ENCODE measurements around the gene ZNF132. TPM values are rescaled to one million over a fixed set of nuclear protein-coding genes. Genes with fewer than 3 reads are reported as not detected.

The ZNF132 gene
- total RNA-seq, 1 donor from 2014 or later: 1.0 TPM

DNA sequence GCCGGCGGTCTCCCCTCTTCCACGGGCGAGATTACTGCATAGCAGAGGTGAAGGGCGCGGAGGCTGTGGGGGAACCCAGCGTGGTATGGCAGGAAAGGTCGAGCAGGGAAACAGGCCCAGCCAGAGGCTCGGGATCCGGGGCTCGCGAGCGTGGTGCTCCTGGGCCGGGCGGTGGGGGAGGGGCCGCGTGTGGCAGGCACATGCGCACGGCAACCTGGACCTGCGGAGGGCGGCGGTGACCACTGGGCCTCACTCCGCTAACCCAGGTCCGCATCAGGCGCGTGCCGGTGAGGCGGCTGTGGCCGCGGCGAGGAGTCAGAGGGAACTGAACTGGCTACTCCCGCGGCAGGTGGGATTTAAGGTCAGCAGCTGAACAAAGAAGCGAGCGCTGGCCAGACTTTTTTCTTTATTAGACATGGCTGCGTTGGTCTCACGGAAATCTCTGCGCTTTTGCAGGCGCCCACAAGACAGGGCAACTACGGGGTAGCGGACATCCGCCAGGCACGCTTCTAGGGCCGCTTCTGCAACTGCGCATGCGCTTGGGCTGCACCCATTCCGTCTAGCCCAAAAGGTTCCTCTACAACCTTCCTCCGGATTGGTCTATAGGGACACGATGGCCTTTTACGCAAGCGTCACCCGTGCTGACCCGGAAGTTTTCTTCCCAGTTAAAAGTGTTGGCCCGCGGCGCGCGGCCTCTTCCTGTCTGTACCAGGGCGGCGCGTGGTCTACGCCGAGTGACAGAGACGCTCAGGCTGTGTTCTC, 53.2 kb downstream of the ZNF132 start, which contains the start of gene RPS5:
RPS5 (plus strand) TSS at position 694 of the 762 bp plus-strand sequence. CDS start 869 bp downstream, outside the sequence.
- peaks cover 10% of the 10 kb centered on the region for H4K20me1 ChIP-seq (ENCODE audit: low read depth)
- H3K27ac ChIP-seq: peak within 1 kb of the TSS; percentile 90
- peak within 1 kb of the TSS; percentile 79 for H3K9ac ChIP-seq
- no peaks in the 10 kb centered on the region for H3K36me3 ChIP-seq
- H3K4me1 ChIP-seq: peaks cover 16% of the 10 kb centered on the region
- Mint-ChIP-seq H3K4me1 (peaks cover 33% of the 10 kb centered on the region), H3K4me3 (peak within 1 kb of the TSS; percentile 97), H3K36me3 (peaks cover 13% of the 10 kb centered on the region), H3K9me3 (no peaks in the 10 kb centered on the region), H3K27me3 (ENCODE audit: insufficient read depth, low read depth) (peaks cover 14% of the 10 kb centered on the region), H3K27ac (peak within 1 kb of the TSS; percentile 99)
- peak within 1 kb of the TSS; percentile 97 for H3K4me2 ChIP-seq
- no peaks in the 10 kb centered on the region for H3K27me3 ChIP-seq
- peak within 1 kb of the TSS; percentile 77 for H2AFZ ChIP-seq (replicated peaks)
- peak; percentile 98 for DNase-seq (ENCODE audit: low spot score)
- H3K79me2 ChIP-seq (ENCODE audit: low read depth): peaks cover 56% of the 10 kb centered on the region
- peaks cover 32% of the 10 kb centered on the region for H3F3A ChIP-seq (ENCODE audit: low read depth)
- TF ChIP-seq, protein P1, sequence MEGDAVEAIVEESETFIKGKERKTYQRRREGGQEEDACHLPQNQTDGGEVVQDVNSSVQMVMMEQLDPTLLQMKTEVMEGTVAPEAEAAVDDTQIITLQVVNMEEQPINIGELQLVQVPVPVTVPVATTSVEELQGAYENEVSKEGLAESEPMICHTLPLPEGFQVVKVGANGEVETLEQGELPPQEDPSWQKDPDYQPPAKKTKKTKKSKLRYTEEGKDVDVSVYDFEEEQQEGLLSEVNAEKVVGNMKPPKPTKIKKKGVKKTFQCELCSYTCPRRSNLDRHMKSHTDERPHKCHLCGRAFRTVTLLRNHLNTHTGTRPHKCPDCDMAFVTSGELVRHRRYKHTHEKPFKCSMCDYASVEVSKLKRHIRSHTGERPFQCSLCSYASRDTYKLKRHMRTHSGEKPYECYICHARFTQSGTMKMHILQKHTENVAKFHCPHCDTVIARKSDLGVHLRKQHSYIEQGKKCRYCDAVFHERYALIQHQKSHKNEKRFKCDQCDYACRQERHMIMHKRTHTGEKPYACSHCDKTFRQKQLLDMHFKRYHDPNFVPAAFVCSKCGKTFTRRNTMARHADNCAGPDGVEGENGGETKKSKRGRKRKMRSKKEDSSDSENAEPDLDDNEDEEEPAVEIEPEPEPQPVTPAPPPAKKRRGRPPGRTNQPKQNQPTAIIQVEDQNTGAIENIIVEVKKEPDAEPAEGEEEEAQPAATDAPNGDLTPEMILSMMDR (IDR thresholded peaks at IDR 0.05): no peak
- TF ChIP-seq EZH2phosphoT487 (IDR thresholded peaks at IDR 0.05) (no peak), EZH2 (IDR thresholded peaks at IDR 0.05) (no peak)
- no peaks in the 10 kb centered on the region for H3K9me3 ChIP-seq (ENCODE audit: low read depth)
- peak within 1 kb of the TSS; percentile 77 for H3K4me3 ChIP-seq

DNA sequence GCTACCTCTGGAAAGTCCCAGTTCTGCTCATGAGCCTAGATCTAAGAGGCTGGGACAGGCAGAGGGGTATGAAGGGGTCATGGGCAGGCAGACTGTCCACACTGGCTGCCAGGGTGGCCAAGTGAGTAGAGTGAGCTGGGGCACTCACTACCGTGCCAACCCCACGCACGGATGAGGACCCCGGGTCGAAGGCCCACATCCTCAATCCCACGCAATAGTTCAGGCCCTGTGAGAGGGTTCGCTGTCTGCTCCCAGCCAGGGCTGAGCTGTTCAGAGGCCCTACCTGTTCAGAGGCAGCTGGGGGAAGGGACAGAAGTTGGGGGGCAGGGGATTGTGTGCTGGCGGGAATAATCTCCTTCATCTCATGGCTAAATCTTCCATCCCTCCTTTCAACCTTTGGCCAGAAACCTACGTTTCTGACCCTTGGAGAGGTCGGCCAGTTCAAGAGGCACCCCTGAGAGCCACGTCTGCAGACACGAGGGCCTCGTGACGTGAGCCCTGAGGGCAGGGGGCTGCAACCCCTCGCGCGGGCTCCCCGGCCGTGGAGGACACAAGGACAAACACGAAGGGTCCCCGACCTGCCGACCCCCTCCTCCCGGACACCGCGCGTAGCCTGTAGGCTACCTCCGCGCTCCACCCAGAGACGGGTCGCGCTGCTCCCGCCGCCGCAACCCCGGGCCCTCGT, 53.9 kb downstream of the ZNF132 start:
- H3K4me1 ChIP-seq: peaks cover 19% of the 10 kb centered on the region
- peaks cover 14% of the 10 kb centered on the region for H3K27me3 Mint-ChIP-seq (ENCODE audit: insufficient read depth, low read depth)
- DNase-seq (ENCODE audit: low spot score): no peak
- H3K9me3 Mint-ChIP-seq: no peaks in the 10 kb centered on the region
- peaks cover 12% of the 10 kb centered on the region for H3K36me3 Mint-ChIP-seq
- peaks cover 31% of the 10 kb centered on the region for H3F3A ChIP-seq (ENCODE audit: low read depth)
- peak overlapping the region; percentile 79 for H3K9ac ChIP-seq
- H3K27ac Mint-ChIP-seq: peak overlapping the region; percentile 89
- TF ChIP-seq EZH2phosphoT487 (IDR thresholded peaks at IDR 0.05) (no peak), EZH2 (IDR thresholded peaks at IDR 0.05) (no peak)
- TF ChIP-seq, protein P1 (IDR thresholded peaks at IDR 0.05): no peak
- H3K4me2 ChIP-seq: peak overlapping the region; percentile 97
- peaks cover 35% of the 10 kb centered on the region for H3K4me1 Mint-ChIP-seq
- H3K79me2 ChIP-seq (ENCODE audit: low read depth): peaks cover 49% of the 10 kb centered on the region
- H2AFZ ChIP-seq (replicated peaks): peak overlapping the region; percentile 77
- H3K36me3 ChIP-seq: no peaks in the 10 kb centered on the region
- H3K27ac ChIP-seq: peak overlapping the region; percentile 90
- H3K4me3 ChIP-seq: peak overlapping the region; percentile 77
- H3K27me3 ChIP-seq: no peaks in the 10 kb centered on the region
- H3K9me3 ChIP-seq (ENCODE audit: low read depth): no peaks in the 10 kb centered on the region
- peaks cover 10% of the 10 kb centered on the region for H4K20me1 ChIP-seq (ENCODE audit: low read depth)
- H3K4me3 Mint-ChIP-seq: peak overlapping the region; percentile 97

DNA sequence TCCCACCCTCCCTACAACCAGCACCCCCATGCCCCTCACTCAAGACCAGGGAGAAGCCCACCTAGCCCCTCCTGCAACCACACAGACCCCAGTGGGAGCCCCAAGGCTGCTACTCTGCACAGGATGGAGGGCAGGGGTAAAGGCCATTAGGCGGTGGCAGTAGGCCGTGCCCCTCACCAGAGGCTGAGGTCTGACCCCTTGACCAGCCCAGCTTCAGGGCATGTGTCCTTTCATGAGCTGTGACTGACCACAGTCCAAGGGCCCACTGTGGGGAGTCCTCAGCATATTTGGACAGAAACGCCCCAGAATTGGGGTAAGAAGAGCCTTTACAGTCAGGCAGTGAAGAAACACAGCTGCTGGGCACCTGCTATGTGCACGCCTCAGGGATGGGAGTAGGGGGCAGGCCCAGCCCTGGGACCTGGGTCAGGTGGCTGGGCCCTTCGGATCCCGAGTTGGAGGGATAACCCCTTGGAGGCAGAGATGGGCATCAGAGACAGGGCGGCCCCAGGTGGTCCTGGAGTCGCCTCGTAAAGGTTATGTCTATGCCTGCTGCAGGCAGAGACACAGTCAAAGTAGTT, 54.6 kb downstream of the ZNF132 start:
- Mint-ChIP-seq H3K4me1 (peaks cover 30% of the 10 kb centered on the region), H3K36me3 (peaks cover 7% of the 10 kb centered on the region), H3K4me3 (peak overlapping the region; percentile 97), H3K27me3 (ENCODE audit: insufficient read depth, low read depth) (peaks cover 14% of the 10 kb centered on the region), H3K9me3 (no peaks in the 10 kb centered on the region), H3K27ac (peak overlapping the region; percentile 89)
- no peaks in the 10 kb centered on the region for H3K9me3 ChIP-seq (ENCODE audit: low read depth)
- peak overlapping the region; percentile 77 for H3K4me3 ChIP-seq
- H3K27me3 ChIP-seq: no peaks in the 10 kb centered on the region
- TF ChIP-seq, protein P1 (IDR thresholded peaks at IDR 0.05): no peak
- TF ChIP-seq EZH2phosphoT487 (IDR thresholded peaks at IDR 0.05) (no peak), EZH2 (IDR thresholded peaks at IDR 0.05) (no peak)
- no peak overlapping the region for H3K9ac ChIP-seq
- H3F3A ChIP-seq (ENCODE audit: low read depth): peaks cover 26% of the 10 kb centered on the region
- DNase-seq (ENCODE audit: low spot score): no peak
- H2AFZ ChIP-seq (replicated peaks): no peak overlapping the region
- peaks cover 10% of the 10 kb centered on the region for H4K20me1 ChIP-seq (ENCODE audit: low read depth)
- no peak overlapping the region for H3K27ac ChIP-seq
- H3K79me2 ChIP-seq (ENCODE audit: low read depth): peaks cover 42% of the 10 kb centered on the region
- peaks cover 19% of the 10 kb centered on the region for H3K4me1 ChIP-seq
- no peaks in the 10 kb centered on the region for H3K36me3 ChIP-seq
- peak overlapping the region; percentile 97 for H3K4me2 ChIP-seq

Measured in neural progenitor cell (in vitro differentiated cells).